ENCODE data around the gene KAT6B.

The KAT6B gene

DNA sequence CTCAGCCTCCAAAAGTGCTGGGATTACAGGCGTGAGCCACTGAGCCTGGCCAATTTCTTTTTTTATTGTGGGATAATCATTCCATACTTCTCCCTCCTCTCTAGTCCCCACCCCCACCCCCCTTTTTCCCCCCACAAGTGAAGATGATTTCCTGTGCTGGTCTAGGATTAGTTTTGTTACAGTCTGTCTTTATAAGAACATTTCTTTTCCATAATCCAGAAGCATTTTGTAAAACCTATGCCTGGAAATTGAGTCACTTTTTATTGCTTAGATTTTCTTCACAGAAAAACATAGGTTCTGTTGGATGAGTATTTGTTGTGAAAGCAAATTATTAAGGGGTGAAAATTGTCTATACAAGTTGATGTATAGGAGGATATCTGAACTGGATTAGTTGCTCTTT lies 98.9 kb downstream of the KAT6B start:
- no peak for DNase-seq

DNA sequence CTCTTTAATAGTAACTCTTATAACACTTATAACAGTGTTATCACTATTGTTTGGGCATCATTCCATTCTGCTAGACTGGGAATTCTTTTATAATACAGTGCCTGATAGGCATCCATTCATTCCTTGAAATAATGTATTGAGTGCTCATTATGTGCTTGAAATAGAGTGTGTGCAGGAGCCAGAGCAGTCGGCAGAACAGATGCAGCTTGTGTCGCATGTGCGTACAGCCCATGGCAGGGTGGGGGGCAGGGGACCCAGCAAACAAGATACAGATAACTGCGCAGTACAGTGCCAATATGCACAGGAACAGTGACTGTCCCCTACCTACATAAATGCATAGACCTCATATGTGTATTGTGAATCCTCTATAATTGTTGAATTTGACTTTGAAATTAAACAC lies 99.3 kb downstream of the KAT6B start:
- DNase-seq = no peak

DNA sequence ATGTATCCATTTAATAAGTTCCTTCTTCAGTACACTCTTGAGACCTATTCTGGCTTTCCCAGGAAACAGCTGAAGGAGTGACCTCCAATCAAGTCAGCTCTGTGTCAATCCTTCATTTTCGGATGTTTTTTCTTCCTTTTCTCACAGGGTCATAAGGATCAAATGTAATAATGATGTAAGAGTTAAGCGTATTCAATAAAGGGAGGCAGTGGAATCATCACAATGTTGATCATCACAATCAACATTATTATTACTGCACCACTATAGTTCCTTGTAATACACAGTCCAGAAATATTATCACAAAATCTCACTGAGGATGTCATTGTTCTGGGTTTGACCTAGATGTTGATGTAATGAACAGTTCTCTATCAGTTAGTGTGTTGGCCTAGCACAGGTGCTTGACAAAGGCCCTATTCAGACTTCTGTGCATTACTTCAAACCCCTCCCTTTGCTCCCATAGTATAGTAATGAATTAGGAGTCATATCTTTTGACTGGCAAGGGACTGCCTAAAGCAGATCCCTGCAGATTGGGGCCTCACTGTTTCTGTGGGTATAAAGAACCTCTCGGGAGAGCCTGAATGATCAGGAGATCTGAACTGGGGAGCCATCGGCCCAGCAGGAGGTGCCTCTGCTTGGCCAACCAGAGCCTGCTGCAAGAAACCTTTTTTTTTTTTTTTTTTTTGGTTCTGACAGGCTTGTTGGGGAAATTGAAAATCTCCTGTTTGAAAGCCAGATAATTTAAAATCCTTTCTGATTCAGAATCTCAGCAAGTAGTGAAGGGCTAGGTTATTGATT lies 100.6 kb downstream of the KAT6B start:
- DNase-seq = no peak

DNA sequence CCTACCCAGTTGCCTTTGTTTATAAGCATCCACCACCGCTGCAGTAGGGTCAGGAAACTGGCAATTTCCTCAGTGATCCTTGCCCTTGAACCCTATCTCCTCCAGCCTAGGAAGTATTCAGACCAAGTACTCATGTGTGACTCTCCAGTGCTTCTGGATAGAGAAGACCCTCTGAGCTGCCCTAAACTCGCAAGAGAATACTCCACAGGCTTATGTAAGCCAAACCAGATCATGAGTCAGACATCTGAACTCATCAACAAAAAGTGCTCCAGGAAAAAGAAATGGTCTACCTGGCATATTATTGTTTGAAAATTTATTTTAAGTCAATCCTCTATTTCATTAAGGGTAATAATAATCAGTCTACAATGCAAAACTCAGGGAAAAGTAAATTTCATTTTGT lies 101.3 kb downstream of the KAT6B start:
- no peak for DNase-seq

DNA sequence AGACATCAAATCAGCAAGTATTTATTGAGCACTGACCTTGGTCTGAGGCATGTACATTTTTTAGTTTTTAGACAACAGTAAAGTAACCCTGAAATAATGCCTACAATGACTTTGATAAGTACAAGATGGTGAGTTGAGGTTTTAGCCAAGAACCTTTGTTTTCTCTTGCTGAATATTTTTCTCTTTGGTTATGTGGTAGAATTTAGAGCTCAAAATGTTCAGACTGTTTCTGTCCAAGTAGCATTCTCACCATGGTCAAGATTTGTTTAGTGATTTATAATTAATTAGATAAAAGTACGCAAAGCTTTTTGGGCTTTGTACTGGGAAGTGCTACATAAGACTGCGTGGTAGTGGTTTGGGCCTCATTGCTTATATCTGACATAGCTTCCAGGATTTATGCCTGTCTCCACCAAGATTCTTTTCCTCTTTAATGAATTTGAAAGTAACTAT lies 102.4 kb downstream of the KAT6B start:
- no peak for DNase-seq

DNA sequence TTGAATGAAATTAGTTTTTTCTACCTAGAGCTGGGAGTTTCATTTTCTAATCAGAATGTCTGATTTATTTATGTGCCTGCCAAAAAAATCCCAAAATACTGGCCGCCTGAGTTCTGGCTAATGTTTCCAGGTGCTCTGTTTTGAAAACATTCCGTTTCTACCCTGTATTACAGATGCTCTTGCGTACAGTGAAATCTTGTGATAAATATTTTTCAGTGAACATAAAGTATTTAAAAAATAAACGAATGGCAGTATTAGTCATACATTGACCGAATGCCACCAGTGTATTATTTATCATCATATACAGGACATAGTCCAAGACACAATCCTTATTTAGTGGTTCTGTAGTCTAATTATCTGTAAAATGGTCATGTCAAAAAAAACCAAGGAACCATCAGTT lies 102.8 kb downstream of the KAT6B start:
- DNase-seq = no peak

DNA sequence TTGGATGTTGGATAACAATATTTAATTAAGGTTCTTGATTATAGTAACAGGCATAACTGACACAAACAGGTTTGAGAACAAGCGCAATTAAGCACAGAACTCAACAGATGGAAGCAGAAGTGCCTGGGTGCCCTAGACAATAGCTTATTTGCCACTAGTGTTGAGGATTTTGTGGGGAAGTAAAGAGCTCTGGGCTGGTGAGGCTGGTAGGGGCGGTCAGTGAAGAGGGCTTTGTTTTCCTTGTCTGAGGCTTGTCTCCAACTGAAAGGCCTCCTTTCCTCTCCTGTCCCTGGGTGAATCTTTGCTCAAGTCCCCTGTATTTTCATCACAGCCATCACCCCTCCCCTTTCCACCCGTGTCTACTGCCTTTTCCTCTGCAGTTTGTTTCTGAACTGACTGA lies 104.6 kb downstream of the KAT6B start:
- DNase-seq = no peak

DNA sequence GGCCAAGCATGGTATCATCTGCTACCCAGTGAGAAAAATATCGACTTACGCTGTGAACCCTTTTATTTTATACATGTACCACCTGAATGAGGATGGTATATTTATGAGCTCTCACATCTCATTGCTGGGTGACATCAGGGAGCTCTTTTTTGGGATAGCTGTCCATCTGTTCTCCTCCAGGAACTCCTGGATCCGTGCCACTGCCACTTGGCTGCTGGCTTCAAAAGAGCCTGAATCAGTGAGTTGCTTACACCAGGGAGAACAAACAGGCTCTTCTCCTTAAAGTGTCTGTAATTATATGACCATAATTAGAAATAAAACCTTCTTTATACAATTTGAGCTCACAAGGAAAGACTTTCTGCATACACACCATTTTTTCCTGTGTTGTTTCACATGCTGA lies 106.2 kb downstream of the KAT6B start:
- no peak for DNase-seq

DNA sequence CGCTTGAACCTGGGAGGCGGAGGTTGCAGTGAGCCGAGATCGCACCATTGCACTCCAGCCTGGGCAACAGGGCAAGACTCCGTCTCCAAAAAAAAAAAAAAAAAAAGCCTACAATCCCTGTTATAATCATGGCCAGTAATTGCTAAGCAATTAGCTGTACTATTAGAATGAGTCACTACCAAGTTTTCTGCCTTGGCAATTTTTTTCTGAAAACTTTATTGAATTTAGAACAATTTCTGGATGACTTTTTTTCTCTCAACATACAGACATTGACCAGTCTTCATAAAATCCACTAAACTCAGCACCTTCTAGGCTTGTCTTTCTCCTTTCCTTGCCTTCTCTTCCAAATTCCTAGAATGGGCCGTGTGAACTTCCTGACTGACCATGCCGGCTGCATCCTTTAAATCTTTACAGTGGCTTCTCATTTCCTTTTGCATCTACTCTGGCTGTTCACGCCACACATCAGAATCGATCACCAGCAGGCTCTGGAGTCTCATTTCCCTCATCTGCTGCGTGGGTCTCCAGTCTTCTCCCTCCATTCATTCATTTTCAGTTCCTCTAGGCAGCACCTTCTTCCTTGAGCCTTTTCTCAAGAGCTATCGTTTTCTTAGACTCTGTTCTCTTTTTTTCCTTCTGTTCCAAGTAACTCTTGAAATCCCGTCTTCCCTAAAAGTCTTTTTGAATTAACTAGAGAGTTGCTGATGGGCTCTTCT lies 107.9 kb downstream of the KAT6B start:
- DNase-seq = no peak

DNA sequence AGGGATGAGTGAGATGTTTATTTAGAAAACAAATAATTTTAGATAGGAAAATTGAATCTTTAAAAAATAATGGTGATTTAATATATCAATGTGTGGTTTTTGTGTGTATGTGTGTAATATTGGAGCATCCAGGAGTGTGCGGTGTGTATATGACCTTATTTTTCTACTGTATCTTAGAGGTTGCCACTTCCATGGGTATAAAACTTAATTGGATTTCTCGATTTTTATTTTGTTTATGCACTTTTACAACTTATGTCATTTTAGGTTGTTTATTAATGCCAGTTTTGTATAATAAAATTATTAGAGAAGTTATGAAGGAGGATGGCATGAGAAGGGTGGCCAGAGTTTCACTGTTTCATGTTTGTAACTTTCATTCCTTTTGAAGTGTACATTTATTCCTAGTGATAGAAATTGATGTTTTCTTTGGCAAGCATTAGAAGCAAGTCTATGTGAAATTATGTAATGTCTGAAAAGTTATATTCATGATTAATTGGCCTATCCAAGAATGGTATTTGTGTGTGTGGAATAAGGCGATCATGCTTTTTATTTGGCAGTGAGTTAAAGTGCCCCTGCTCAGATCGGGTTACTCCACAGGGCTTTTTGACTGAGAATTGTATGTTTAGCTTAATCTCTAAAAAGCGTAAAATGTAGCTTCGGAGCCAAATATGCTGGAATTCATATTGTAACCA lies 110.3 kb downstream of the KAT6B start:
- DNase-seq = no peak

DNA sequence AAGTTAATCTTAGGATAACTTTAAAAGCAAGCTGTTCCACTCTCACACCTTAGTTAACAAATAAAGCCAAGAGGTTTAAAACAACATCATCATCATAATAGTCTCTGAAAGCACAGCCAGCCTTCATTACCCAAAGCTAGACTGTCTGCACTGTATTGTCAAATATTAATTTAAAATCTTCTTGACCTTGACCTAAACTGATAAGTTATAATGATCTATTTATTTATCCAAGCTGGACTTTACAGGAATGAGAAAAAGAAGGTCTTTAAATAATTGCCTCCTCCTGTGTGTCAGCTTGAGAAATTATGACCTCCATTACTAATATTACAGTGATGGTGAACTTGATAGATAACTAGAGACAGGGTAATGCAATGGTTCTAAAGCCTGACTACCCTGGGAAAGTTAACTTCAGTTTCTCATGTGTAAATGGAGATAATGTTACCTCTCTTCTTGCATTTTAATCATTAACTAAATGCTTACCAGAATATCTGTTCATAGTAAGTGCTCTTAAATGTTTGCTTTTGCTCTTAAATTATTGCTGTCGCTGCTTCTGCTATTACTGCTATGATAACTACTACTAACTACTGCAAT lies 111.0 kb downstream of the KAT6B start:
- DNase-seq = no peak

DNA sequence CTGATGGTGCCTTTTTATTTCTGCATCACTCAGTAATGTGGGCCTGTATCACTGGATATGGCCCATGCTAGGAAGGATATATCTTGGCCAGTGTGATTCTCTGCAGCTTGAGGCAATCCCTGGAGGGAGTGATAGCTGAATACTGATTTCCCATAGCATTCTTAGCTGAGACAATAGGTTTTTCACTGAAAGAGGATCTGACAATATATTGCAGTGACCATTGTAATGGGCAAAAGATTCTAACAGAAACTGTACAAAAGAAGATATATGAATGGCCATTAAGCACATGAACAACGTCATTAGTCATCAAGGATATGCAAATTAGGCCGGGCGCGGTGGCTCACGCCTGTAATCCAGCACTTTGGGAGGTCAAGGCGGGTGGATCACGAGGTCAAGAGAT lies 117.8 kb downstream of the KAT6B start:
- no peak for DNase-seq

DNA sequence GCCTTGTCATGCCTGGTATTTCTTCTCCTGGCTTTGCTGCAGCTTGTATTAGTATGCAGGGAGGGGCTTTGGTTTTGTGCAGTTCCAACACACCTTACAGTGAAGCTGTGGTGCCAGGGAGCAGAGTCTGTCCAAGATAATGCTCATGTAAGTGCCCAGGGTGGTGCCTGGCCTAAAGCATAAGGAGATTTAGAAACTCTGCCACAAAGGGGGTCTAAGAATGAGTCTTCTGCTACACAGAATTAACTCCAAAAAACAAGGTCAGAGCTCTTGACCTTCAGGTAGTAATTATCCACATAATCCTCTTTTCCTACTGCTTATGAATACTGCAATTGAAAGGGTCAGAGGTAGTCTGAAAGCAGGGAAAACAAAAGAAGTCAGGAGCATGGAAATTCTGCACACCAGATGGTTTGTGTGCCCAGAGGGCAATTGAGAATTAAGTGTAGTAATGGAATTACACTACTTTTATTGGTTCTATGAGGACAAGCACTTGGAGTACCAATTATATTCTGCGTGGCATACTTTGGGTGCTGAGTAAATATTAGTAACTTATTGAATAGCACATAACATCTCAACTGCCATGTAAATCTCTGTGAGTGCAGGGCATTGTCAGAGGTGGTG lies 121.5 kb downstream of the KAT6B start:
- DNase-seq = no peak

DNA sequence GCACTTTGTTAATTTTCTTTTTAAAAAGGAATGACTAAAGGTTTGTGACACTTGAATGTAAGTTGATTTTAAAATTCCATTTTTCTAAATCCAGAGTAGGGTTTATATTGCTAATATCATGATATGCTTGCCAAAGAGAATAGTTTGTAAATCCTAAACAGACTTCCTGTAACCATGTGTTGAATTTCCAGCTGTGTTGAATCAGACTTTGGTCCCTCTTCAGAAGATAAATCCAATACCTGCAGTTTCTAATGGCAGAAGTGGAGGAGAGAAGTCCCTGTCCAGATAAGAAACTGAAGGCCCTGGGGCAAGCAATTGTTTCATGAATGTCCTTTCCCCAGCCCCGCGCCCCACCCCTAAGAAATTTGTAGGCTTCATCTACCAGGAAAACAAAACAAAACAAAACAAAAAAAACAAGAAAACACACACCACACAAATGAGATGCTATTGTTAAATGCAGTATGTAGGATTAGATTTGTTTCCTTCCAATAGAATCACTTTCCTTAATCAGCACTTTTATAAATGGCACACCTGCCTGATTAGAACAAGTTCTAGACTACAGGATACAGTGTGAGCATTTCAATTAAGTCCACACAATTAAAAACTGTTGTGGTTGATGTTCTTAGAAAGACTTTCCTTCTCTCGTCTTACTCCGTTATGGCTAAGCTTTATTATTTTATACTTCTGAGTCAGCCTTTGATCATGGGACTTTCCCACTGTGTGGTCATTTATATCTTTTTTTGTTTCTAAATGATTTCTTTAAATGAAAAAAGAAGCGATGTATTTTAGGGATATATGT lies 122.8 kb downstream of the KAT6B start:
- no peak for DNase-seq

DNA sequence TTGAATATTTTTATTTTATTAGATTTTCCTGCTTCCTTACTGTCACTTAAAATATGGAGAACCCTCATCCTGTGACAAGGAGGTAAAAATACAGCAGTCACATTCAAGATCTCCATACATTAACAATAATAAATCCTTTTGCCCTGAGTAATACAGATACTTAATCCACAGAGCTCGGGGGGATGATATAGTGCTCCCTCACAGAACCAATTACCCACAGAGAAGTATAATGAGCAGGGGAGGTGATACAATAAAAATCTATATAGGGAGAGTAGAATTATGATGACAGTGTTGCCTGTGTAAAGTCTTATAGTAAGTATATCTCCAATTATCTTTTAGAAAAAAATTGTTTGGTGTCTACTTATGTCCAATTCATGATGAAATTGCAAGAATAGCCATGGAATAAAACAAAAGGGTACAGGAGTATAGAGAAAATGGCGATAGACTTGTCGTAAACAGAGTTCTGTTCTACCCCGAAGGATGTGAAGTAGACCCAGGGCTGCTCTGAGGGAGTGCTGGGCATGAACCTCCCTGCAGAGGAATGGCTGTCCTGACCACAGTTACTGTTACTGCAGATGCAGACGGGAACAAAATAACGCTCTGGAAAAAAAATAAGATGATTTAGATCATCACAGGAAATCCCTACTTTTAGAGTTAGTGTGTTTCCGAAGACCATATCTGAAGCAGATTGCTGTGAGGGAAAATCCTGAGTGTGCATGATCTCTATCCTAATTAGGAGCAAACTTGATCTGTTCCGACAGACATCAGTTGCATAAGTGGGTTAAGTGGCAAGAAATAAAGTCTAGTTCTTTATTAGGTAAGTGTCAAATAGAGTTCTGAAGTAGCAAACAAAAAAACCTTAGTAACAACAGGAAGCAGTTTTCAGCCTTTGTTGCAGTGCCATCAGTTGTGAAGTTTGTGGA lies 123.7 kb downstream of the KAT6B start:
- no peak for DNase-seq

DNA sequence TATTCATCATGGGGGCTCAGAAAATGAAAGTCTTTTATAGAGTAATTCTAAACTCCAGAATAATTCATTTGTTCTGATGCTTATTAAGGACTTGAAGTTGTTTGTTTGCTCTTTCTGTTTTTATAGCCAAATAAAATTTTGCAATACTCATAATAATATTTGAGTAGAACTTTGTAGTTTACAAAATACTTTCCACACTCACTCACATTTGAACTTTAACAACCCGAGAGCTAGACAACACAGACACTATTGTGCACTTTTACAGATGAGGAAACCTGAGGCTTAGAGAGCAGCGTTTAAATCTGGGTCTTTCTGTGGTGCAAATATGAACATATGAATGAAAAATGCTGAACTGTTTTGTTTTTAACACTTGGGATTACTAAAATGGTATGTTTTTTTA lies 126.8 kb downstream of the KAT6B start:
- DNase-seq = no peak

DNA sequence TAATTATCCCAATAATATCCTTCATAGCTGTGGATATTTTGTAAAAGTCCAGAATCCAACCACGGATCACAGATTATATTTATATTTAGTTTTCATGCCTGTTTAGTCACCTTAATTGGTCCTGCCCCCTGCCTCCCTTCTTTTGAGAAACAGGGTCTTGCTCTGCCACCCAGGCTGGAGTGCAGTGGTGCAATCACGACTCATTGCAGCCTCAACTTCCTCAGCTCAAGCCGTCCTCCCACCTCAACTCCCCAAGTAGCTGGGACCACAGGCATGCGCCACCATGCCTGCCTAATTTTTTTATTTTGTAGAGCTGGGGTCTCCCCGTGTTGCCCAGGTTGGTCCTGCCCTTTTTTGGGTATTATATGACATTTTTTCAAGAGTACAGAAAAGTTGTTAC lies 129.4 kb downstream of the KAT6B start:
- peak in 1 of 2 experiments; percentile 38 for DNase-seq

DNA sequence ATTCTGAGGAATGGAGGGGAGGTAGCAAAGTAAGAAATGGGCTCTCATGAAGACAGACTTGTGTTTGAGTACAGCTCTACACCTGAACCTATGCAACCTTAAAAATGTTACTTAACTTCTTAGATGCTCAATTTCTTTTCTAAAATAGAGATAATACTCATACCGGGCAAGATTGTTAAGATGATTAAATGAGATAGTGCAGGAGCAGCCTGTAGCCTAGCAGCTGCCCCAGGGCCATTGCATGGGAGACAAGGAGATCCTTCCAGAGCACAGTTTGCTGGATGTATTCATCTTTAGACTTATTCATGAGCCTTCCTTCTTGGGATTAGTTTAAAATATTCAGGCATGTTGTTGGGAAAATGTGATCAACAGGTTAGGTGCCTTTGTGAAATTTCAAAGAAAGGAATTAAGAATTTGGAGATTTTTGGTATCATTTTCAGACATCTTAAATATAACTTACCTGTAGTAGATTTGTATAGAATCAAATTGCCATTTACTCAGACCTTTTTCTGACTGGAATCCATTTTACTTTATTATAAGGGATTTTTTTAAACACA lies 130.2 kb downstream of the KAT6B start:
- DNase-seq = no peak

DNA sequence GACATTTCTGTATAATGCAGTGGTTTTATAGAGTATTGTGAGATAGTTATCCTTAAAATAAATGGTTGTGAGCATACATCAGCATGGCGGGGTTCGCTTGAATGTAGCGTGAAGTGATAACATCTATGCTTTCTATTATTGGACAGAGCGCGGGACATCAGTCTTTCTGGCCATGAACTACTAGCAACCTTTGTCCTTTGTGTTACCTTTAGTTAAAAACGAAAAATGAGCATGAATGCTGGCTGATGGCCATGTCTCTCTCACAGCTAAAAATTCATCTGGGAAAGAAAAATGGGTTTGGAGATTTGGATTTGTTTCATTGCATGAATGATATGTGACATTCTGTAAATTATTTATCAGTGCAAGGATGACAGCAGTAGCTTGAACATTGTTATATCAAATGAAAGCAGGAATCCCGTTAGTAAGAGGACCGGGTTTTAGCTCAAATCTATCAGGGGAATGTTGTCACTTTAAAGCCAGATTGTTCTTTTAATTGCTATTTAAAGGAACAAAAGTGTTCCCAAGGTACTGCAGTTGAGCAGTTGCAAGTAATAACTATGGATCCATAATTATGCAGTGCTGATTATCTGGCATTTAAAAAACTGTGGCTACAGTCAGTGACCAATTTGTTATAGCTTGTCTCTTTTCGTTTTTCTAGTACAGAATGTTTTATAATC lies 131.0 kb downstream of the KAT6B start:
- DNase-seq = no peak

DNA sequence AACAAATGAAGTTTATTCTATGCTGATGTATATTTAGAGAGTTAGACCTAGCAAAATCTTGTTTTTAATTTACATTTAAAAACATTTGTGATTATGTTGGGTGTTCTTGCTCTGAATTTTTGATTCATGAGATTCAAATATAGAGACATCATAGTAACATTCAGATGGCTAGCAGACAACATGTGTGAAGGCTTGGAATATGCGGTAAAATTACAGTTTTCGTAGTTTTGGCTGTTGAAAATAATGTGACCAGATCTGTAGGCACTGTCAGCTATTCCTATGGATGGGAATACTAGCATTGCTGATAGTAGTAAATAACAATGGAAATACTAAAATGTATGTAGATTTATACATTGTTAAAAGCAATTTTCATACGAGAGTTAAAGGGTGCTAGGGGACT lies 131.9 kb downstream of the KAT6B start:
- DNase-seq = no peak
